ENCODE data around the gene HDAC10. TPM values are rescaled to one million over a fixed set of nuclear protein-coding genes. Genes with fewer than 3 reads are reported as not detected.

The HDAC10 gene
- total RNA-seq, 1 donor from 2014 or later, result 5.4 TPM

GRCh38 chr22:50285568-50286229, 34.6 kb upstream of the HDAC10 start:
- Mint-ChIP-seq H3K27me3 (ENCODE audit: insufficient read depth, low read depth) (no peaks in the 10 kb centered on the region), H3K36me3 (peaks cover 3% of the 10 kb centered on the region), H3K9me3 (no peaks in the 10 kb centered on the region), H3K27ac (no peak overlapping the region), H3K4me1 (no peaks in the 10 kb centered on the region), H3K4me3 (no peak overlapping the region)
- Histone ChIP-seq H3K36me3 (no peaks in the 10 kb centered on the region), H3K9ac (no peak overlapping the region), H3K4me2 (no peak overlapping the region), H3K4me1 (no peaks in the 10 kb centered on the region), H3K27me3 (no peaks in the 10 kb centered on the region), H4K20me1 (ENCODE audit: low read depth) (peaks cover 28% of the 10 kb centered on the region), H3K27ac (no peak overlapping the region), H3K4me3 (no peak overlapping the region), H3K9me3 (ENCODE audit: low read depth) (no peaks in the 10 kb centered on the region), H3F3A (ENCODE audit: low read depth) (no peaks in the 10 kb centered on the region), H3K79me2 (ENCODE audit: low read depth) (peaks cover under 1% of the 10 kb centered on the region), H2AFZ (replicated peaks) (no peak overlapping the region)
- no peak for DNase-seq (ENCODE audit: low spot score)
- TF ChIP-seq EZH2phosphoT487 (IDR thresholded peaks at IDR 0.05) (no peak), CTCF (IDR thresholded peaks at IDR 0.05) (no peak), EZH2 (IDR thresholded peaks at IDR 0.05) (no peak)

GRCh38 chr22:50284479-50284878, 33.4 kb upstream of the HDAC10 start:
- H3K27me3 Mint-ChIP-seq (ENCODE audit: insufficient read depth, low read depth), result no peaks in the 10 kb centered on the region
- no peak overlapping the region for H3K27ac Mint-ChIP-seq
- H3K36me3 ChIP-seq, result no peaks in the 10 kb centered on the region

GRCh38 chr22:50283821-50284220, 32.8 kb upstream of the HDAC10 start:
- Histone ChIP-seq H3K36me3 (no peaks in the 10 kb centered on the region), H3K27me3 (no peaks in the 10 kb centered on the region)
- DNase-seq (ENCODE audit: low spot score), result no peak

More at GRCh38 chr22:50284479-50284878, 33.4 kb upstream of the HDAC10 start:
- DNase-seq (ENCODE audit: low spot score), result no peak
- Histone ChIP-seq H3K27me3 (no peaks in the 10 kb centered on the region), H3K4me3 (no peak overlapping the region), H3K9me3 (ENCODE audit: low read depth) (no peaks in the 10 kb centered on the region), H3K4me2 (no peak overlapping the region), H3F3A (ENCODE audit: low read depth) (no peaks in the 10 kb centered on the region), H3K79me2 (ENCODE audit: low read depth) (no peaks in the 10 kb centered on the region), H3K9ac (no peak overlapping the region), H3K4me1 (no peaks in the 10 kb centered on the region), H3K27ac (no peak overlapping the region), H2AFZ (replicated peaks) (no peak overlapping the region), H4K20me1 (ENCODE audit: low read depth) (peaks cover 19% of the 10 kb centered on the region)
- H3K4me1 Mint-ChIP-seq, result no peaks in the 10 kb centered on the region
- no peak overlapping the region for H3K4me3 Mint-ChIP-seq
- TF ChIP-seq EZH2 (IDR thresholded peaks at IDR 0.05) (no peak), CTCF (IDR thresholded peaks at IDR 0.05) (no peak), EZH2phosphoT487 (IDR thresholded peaks at IDR 0.05) (no peak)
- no peaks in the 10 kb centered on the region for H3K9me3 Mint-ChIP-seq
- peaks cover 5% of the 10 kb centered on the region for H3K36me3 Mint-ChIP-seq

More at GRCh38 chr22:50283821-50284220, 32.8 kb upstream of the HDAC10 start:
- Histone ChIP-seq H3K9ac (no peak overlapping the region), H3K9me3 (ENCODE audit: low read depth) (no peaks in the 10 kb centered on the region), H3K27ac (no peak overlapping the region), H2AFZ (replicated peaks) (no peak overlapping the region), H4K20me1 (ENCODE audit: low read depth) (peaks cover 18% of the 10 kb centered on the region), H3K79me2 (ENCODE audit: low read depth) (no peaks in the 10 kb centered on the region), H3F3A (ENCODE audit: low read depth) (no peaks in the 10 kb centered on the region), H3K4me1 (no peaks in the 10 kb centered on the region), H3K4me2 (no peak overlapping the region), H3K4me3 (no peak overlapping the region)
- Mint-ChIP-seq H3K4me1 (no peaks in the 10 kb centered on the region), H3K4me3 (no peak overlapping the region), H3K9me3 (no peaks in the 10 kb centered on the region), H3K27me3 (ENCODE audit: insufficient read depth, low read depth) (no peaks in the 10 kb centered on the region), H3K27ac (no peak overlapping the region), H3K36me3 (peaks cover 6% of the 10 kb centered on the region)
- TF ChIP-seq EZH2 (IDR thresholded peaks at IDR 0.05) (no peak), CTCF (IDR thresholded peaks at IDR 0.05) (no peak), EZH2phosphoT487 (IDR thresholded peaks at IDR 0.05) (no peak)

Data from neural progenitor cell (in vitro differentiated cells).